Measurements from ENCODE around the gene MEST. TPM values are rescaled to one million over a fixed set of nuclear protein-coding genes. Genes with fewer than 3 reads are reported as not detected.

MEST gene, protein sequence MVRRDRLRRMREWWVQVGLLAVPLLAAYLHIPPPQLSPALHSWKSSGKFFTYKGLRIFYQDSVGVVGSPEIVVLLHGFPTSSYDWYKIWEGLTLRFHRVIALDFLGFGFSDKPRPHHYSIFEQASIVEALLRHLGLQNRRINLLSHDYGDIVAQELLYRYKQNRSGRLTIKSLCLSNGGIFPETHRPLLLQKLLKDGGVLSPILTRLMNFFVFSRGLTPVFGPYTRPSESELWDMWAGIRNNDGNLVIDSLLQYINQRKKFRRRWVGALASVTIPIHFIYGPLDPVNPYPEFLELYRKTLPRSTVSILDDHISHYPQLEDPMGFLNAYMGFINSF
- total RNA-seq: 262 and 361 TPM in 2 replicates

DNA sequence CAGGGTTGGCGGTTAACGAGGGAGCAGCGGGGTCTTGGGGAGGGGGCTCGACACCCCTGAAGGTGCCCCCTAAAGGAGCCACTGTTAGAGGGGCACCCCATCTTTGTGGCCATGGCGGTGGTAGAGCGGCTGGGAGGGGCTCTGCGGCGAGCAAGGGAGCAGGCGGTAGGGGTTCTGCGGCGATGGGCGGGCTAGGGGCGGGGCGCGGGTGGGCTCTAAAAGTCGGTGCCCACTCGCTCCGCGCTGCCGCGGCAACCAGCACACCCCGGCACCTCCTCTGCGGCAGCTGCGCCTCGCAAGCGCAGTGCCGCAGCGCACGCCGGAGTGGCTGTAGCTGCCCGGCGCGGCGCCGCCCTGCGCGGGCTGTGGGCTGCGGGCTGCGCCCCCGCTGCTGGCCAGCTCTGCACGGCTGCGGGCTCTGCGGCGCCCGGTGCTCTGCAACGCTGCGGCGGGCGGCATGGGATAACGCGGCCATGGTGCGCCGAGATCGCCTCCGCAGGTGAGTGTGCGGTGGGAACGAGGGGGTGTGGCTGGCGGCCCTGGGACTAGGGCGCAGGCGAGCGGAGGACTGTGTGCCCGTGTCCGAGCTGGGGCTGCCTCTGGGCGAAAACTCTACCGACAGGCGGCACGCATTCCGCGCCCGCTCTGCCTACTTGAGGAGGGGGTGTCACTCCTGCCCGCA lies at the start of gene MEST:
MEST (plus strand) TSS at position 245 of the 682 bp plus-strand sequence; CDS start at position 474, 229 bp downstream.

Other genes with a start within 250 kb of the MEST start
- gene CPA2, start 225.2 kb upstream of the MEST start, total RNA-seq: not detected in 2 replicates
- 46.4 and 140 TPM in 2 replicates for gene CPA4, start 198.9 kb upstream of the MEST start, total RNA-seq
- gene CPA5, start 147.3 kb upstream of the MEST start, total RNA-seq: 0.07 TPM in 1 of 2 replicates, not detected in the other
- 0.39 and 0.40 TPM in 2 replicates for gene CPA1, start 111.6 kb upstream of the MEST start, total RNA-seq
- gene CEP41, start 51.1 kb upstream of the MEST start, total RNA-seq: 7.5 and 10.4 TPM in 2 replicates
- 35.3 and 35.6 TPM in 2 replicates for gene COPG2, start 176.7 kb downstream of the MEST start, total RNA-seq
- not detected in 2 replicates for gene TSGA13, start 194.5 kb downstream of the MEST start, total RNA-seq
- gene KLF14, start 242.1 kb downstream of the MEST start, total RNA-seq: not detected in 2 replicates

Data from smooth muscle cell of the pulmonary artery (primary cell).